Activated T-cell treated with anti-CD3 and anti-CD28 coated beads, Interleukin-2, amount 50 U/mL, for 4 hours (primary cell): ENCODE results near the gene ZNF845. TPM values are rescaled to one million over a fixed set of nuclear protein-coding genes. Genes with fewer than 3 reads are reported as not detected.
"Not testable (repeated sequence)": the region's sequence is repeated elsewhere in the genome, so short reads cannot be mapped to it uniquely, and the experiment has no call there.

Experiments
- ATAC-seq, 2 donors: fragments of 200-7000 bp; cut with Tn5 transposase; one replicate each; pipeline ENCODE4 v1.10.0; 2021
- DNase-seq: peaks from one replicate; pipeline ENCODE4 v3.0.0-alpha.2; 2020
- H3K27me3 Mint-ChIP-seq: one replicate; pipeline ENCODE4 v1.8.0; 2021; ENCODE audit warnings: low read depth, mixed read lengths
- H3K36me3 Mint-ChIP-seq: one replicate; pipeline ENCODE4 v1.8.0; 2022; ENCODE audit warnings: mixed read lengths; ENCODE audit not compliant: insufficient read depth
- H3K4me1 Mint-ChIP-seq: one replicate; pipeline ENCODE4 v1.8.0; 2021; ENCODE audit warnings: low read depth, mixed read lengths
- H3K4me3 Mint-ChIP-seq: one replicate; pipeline ENCODE4 v1.8.0; 2021; ENCODE audit warnings: mild to moderate bottlenecking, moderate library complexity, mixed read lengths
- H3K9me3 Mint-ChIP-seq: one replicate; pipeline ENCODE4 v1.8.0; 2021; ENCODE audit warnings: mixed read lengths
- total RNA-seq, 3 donors: library from RNA; stranded (reverse); gene quantifications; one replicate each; pipeline ENCODE4 v1.2.1, GENCODE V29; 2021

Gene ZNF845
- total RNA-seq, result 1 to 10 TPM; 3.7 to 4.0 (median 3.8) TPM

DNA sequence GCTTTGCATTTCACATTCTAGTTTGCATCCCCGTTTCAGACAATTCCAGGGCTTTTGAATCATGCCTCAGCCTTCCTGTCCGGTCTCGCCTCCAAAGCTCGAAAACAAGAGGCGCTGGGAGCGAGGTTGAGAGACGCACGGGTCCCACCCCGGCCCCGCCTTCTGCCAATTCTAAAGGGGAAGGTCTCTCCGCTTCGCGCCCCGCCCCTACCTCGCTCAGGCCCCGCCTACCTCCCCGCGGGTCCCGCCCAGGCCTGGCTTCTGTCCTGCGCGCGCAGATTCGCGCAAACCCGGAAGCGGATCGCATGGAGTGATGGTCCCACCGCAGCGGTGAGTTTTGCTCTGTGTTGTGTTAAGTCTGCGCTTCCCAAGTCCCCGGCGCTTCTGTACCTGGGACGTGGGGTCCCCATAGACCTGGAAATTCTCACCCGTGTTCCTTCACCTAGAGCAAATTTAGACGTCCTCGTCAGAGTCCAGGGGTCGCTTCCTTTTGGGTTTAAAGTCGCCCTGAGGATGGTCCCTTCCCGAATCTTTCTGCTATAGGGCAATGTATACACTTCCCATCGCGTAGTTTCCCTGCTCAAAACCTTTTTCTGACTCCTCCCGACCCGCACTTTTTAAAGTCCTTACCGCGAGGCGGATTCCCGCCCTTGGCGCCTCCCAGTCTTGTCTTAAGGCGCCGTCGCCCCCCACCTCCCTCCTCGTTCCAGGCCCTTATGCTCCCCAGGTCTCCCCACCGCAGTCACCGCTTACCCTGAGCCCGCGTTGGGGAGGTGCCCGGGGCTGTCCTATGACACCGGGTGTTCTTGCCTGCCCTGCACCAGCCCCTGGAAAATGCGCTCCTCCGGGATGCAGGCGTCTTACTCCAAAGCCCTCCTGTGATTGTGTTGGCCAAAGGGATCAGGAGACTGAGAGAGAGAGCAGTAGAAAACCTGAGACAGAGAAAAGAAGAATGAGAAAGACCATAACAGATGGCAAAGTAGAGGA, at the start of gene ZNF845:
Gene ZNF845, plus strand, starts transcription at position 287 of the 987 bp plus-strand sequence. CDS start 7,559 bp downstream, outside the sequence.
- Mint-ChIP-seq H3K9me3 (peaks cover 6% of the 10 kb centered on the region), H3K36me3 (peaks cover 25% of the 10 kb centered on the region), H3K4me3 (peak within 1 kb of the TSS; percentile 93), H3K4me1 (peaks cover 16% of the 10 kb centered on the region), H3K27me3 (peaks cover 7% of the 10 kb centered on the region)
- ATAC-seq (peak; percentile 97 to 98), DNase-seq (peak; percentile 94)

DNA sequence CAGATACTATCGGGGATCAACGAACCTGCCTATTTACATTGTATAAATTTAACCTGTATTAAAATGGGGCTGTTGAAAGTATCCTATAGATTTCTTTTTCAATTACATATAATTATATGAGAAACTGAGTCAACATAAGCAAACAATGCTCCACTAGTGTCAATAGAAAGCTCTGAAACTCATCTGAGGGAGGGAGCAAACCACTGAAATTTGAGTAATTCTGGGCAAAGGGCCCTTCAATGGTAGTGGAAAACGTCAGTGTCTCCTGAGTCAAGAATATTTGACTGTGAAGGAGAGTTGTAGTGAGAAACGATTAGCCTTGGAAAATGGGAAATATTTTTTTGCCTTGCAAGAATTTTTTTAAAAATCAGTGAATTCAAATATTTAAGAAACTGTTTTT, 48.5 kb upstream of the ZNF845 start:
- H3K27me3 Mint-ChIP-seq, result no peaks in the 10 kb centered on the region
- no peak overlapping the region for H3K4me3 Mint-ChIP-seq
- ATAC-seq, result no peak
- peaks cover 27% of the 10 kb centered on the region for H3K9me3 Mint-ChIP-seq
- no peaks in the 10 kb centered on the region for H3K4me1 Mint-ChIP-seq
- H3K36me3 Mint-ChIP-seq, result no peaks in the 10 kb centered on the region
- no peak for DNase-seq

DNA sequence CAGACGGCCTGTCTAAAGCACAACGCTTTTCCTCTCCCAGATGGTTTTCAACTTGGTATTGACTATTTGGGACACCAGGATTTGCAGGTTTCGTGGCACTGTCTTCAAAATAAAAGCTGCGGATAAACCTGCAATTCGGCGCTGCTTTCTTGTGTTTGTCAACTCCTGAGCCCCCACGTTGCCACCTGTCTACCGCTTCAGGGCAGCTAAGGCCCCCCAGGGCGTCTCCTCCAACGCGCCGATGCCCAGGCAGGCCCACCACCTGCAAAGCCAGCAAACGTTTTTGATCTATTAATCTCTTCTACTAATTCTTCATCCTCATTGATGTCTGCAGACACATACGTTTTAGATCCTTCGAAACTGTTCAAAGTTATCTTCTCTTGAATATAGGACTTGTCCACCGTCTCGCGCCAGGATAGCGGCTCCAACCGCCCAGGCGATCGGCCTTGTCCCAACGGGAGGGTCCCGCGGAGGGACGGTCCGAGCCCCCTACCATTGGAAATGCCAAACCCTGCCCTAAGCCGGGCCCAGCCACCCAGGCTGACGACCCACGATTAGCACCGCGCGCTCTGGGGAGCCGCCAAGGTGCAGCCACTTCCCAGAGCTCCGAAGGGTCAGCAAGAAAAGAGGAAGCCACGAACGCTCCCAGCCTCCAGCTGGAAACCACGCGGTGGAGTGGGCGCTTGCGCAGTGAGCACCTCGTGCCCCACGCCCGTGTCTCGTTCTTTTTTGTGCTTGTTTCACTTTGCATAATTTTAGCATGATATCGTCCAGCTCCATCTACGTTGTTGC, 42.6 kb upstream of the ZNF845 start:
- ATAC-seq, result no peak
- Mint-ChIP-seq H3K9me3 (peaks cover 55% of the 10 kb centered on the region), H3K27me3 (no peaks in the 10 kb centered on the region), H3K36me3 (no peaks in the 10 kb centered on the region), H3K4me1 (no peaks in the 10 kb centered on the region), H3K4me3 (no peak overlapping the region)
- DNase-seq, result no peak

DNA sequence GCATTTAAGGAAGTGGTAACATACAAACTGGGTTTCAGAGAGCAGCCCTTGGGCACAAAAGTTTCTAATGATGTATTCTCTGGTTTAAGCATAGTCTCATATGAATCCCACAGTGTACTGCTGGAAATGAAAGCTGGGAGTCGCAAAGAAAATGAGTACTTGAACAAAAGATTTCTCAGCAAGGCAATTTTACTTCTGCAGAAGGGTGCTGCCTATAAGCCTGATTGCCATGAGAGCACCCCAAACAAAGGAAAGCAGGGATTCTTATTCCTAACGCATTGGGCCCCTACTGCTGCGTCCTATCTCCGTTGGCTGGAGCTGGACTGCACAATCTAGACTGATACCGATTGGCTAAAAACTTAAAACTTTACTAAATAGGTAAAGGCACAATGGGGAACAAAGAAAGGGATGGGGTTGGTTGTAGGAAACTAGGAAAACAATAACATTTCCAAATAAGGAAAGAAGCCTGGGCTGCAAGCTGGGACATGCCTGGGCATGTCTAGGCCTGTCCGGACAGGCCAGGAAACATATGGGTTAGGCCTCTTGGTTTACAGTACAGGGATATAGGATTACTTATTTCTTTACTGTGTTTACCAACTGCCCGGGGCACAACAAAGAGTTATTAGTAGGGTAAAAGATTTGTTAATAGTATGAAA, 38.6 kb upstream of the ZNF845 start:
- Mint-ChIP-seq H3K4me3 (no peak overlapping the region), H3K36me3 (no peaks in the 10 kb centered on the region), H3K9me3 (peaks cover 47% of the 10 kb centered on the region), H3K27me3 (no peaks in the 10 kb centered on the region), H3K4me1 (no peaks in the 10 kb centered on the region)
- ATAC-seq (no peak), DNase-seq (no peak)

DNA sequence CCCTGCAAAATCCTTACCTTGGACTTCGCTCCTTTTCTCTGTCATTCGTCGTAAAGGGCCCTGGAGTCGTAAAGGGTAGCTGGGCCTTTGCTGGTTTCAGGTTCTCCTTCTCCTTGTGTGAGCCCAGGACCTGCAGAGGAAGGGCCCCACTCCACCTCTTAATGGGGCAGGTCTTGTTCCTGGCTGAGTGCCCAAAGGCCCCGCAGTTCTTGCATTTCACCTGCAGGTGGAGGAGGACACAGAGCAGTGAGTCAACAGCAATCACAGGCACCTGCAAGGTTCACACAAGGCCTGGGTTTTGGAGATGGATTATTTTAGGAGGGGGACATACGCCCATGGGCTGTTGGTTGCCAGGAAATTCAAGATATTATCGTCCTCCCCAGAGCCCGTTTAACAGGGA, 32.2 kb upstream of the ZNF845 start:
- ATAC-seq, H3K4me3 Mint-ChIP-seq, H3K4me1 Mint-ChIP-seq, H3K27me3 Mint-ChIP-seq, DNase-seq, H3K36me3 Mint-ChIP-seq: not testable (repeated sequence)
- peaks cover 12% of the 10 kb centered on the region for H3K9me3 Mint-ChIP-seq

DNA sequence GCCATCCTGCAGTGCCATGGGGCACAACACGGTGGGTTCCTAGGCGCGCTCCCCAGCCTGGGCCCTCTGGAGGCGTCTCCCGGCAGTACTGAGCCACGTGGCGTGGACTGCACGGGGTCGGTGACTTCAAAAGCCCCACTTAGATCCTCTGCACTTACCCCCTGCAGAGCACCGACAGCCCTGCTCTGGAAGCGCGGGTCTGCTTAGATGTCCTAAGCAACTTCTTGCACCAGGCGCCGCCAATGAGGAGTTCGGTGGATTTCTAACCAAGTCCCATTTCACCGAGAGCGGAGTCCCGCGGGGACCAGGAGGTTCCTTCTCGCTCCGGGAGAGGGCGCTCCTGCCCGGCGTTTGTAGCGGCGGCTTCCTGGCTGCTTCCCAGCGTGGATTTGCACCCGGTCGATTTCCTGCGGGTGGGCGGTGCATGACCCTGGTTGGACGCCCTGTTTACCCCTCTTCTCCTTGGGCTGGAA, 25.2 kb upstream of the ZNF845 start:
- no peak for ATAC-seq
- Mint-ChIP-seq H3K9me3 (peaks cover 33% of the 10 kb centered on the region), H3K4me1 (no peaks in the 10 kb centered on the region), H3K36me3 (no peaks in the 10 kb centered on the region), H3K4me3 (no peak overlapping the region), H3K27me3 (peaks cover 27% of the 10 kb centered on the region)
- DNase-seq, result no peak

DNA sequence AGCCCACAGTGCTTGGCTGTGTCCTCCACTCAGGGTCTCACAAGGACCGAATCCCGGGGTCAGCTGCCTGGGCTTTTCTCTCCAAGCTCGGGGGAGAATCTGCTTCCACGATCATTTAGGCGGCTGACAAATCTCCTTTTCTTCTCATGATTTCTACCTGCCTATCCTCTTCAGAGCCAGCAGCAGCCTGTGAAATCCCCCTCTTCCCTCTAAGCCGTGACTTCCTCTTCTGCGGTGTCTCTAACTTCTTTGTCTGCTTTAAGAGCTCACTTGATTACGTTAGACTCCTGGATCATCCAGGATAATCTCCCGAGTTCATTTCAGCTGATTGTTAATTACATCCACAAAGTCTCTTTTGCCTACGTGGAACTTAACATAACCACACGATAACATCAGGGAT, 22.5 kb upstream of the ZNF845 start:
- Mint-ChIP-seq H3K4me1 (no peaks in the 10 kb centered on the region), H3K4me3 (no peak overlapping the region), H3K36me3 (no peaks in the 10 kb centered on the region), H3K27me3 (peaks cover 37% of the 10 kb centered on the region), H3K9me3 (peaks cover 39% of the 10 kb centered on the region)
- ATAC-seq, result no peak
- no peak for DNase-seq

DNA sequence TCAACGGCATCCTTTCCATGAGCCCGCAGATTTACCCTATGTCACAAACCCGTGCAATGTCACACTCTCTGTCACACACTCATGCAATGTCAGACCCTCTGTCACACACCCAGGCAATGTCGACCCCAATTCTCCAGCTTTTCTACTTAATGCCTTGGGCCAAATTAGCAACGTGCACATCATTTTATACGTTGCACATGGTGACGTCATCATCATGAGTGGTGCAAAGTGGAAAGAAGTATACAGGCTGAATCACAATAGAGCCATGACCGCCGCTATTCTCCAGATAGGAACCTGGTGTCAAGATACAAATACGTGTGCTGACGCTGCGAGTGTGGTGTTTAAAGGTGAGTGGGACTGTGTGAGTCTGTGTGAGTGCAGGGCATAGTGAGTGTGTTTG, 21.7 kb upstream of the ZNF845 start:
- DNase-seq, result no peak
- no peak overlapping the region for H3K4me3 Mint-ChIP-seq
- H3K4me1 Mint-ChIP-seq, result no peaks in the 10 kb centered on the region
- no peaks in the 10 kb centered on the region for H3K36me3 Mint-ChIP-seq
- H3K27me3 Mint-ChIP-seq, result peaks cover 29% of the 10 kb centered on the region
- no peak for ATAC-seq
- peaks cover 38% of the 10 kb centered on the region for H3K9me3 Mint-ChIP-seq

DNA sequence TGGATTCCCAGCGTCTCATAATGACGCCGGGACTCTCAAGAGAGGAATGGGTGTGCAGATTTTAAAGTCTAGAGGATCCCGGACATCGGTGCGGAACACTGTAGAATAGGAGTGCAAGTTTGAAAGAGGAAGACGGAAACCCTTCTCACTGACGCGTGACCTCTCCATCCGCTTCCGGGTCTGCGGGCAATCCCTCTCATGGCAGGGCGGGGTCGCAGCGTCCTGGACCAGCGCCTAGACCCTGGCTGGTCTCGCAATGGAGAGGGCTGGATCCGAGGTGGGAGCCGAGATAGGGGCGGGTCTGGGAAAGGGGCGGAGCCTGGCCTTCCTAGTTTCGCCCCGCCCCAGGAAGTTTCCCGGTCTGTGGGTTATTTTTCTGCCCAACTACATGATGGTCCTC, 4.6 kb upstream of the ZNF845 start:
- peaks cover 7% of the 10 kb centered on the region for H3K4me1 Mint-ChIP-seq
- H3K9me3 Mint-ChIP-seq, result peaks cover 18% of the 10 kb centered on the region
- ATAC-seq, result no peak
- peaks cover 5% of the 10 kb centered on the region for H3K36me3 Mint-ChIP-seq
- peak overlapping the region; percentile 32 for H3K4me3 Mint-ChIP-seq
- DNase-seq, result no peak
- H3K27me3 Mint-ChIP-seq, result peaks cover 19% of the 10 kb centered on the region

DNA sequence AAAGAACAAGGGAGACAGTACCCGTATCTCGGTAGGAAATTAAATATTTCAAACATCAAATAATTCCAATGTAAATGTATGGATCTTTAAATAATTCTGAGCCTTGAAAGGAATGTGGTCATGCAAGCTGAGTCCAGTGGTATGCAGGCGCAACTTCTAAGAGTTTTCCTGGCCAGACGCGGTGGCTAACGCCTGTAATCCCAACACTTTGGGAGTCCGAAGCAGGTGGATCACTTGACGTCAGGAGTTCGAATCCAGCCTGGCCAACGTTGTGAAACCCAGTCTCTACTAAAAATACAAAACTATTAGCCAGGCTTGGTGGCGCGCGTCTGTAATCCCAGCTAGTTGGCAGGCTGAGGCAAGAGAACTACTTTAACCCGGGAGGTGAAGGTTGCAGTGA, 1.1 kb upstream of the ZNF845 start:
- peaks cover 13% of the 10 kb centered on the region for H3K36me3 Mint-ChIP-seq
- ATAC-seq, result no peak
- H3K4me1 Mint-ChIP-seq, result peaks cover 18% of the 10 kb centered on the region
- H3K9me3 Mint-ChIP-seq, result peaks cover 13% of the 10 kb centered on the region
- no peak for DNase-seq
- H3K27me3 Mint-ChIP-seq, result peaks cover 14% of the 10 kb centered on the region
- H3K4me3 Mint-ChIP-seq, result peak overlapping the region; percentile 93

DNA sequence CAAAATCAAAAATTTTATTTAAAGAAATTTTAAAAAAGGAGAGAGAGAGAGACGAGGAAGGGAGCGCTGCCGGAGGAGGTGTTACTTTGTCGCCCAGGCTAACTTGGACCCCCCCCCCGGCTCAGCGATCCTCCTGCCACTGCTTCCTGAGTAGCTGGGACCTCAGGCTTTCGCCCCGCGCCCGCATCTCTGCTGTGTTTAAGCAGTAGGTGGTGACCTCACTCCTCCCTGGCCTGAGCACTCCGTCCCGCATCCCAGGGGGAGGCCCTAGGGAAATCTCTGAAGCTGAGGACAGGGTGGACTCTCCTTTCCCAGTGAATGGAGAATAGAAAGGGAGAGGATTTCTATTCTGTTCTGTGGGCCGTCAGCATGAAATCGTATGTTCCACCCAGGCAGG, 485 bp upstream of the ZNF845 start:
- Mint-ChIP-seq H3K4me1 (peaks cover 18% of the 10 kb centered on the region), H3K36me3 (peaks cover 18% of the 10 kb centered on the region), H3K4me3 (peak overlapping the region; percentile 93), H3K9me3 (peaks cover 9% of the 10 kb centered on the region), H3K27me3 (peaks cover 10% of the 10 kb centered on the region)
- peak; percentile 5 for DNase-seq
- ATAC-seq, result peak; percentile 29 to 35

DNA sequence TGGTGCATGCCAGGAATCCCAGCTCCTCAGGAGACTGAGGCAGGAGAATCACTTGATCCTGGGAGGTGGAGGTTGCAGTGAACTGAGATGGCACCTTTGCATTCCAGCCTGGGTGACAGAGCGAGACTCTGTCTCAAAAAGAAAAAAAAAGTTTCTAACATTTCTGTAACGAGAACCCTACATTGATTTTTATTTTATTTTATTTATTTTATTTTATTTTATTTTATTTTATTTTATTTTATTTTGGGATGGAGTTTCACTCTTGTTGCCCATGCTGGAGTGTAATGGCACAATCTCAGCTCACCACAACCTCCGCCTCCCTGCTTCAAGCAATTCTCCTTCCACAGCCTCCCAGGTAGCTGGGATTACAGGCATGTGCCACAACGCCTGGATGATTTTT, 10.9 kb downstream of the ZNF845 start:
- not testable (repeated sequence) for H3K27me3 Mint-ChIP-seq, ATAC-seq, H3K4me1 Mint-ChIP-seq, DNase-seq, H3K4me3 Mint-ChIP-seq
- Mint-ChIP-seq H3K9me3 (peaks cover 36% of the 10 kb centered on the region), H3K36me3 (peaks cover 84% of the 10 kb centered on the region)

DNA sequence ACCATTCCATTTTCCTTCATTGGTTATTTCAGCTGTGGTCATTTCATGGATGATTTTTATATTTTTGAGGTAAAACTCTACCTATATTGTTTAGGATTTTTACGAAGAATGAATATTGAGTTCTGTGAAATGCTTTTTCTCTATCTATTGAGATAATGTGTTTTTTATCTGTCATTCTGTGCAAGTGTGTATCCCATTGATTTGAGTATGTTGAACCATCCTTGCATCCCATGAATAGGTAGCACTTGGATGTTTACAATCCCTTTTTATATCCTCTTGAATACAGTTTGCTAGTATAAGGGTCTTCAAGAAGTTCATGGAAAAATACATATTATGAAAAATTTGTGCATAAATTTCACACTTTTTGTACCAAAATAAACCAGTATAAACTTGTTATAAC, 22.2 kb downstream of the ZNF845 start:
- H3K27me3 Mint-ChIP-seq, result no peaks in the 10 kb centered on the region
- H3K4me3 Mint-ChIP-seq, result no peak overlapping the region
- H3K36me3 Mint-ChIP-seq, result peaks cover 34% of the 10 kb centered on the region
- ATAC-seq, result no peak
- H3K4me1 Mint-ChIP-seq, result no peaks in the 10 kb centered on the region
- DNase-seq, result no peak
- H3K9me3 Mint-ChIP-seq, result peaks cover 49% of the 10 kb centered on the region
